GM21723 (cell line): ENCODE measurements around the gene RFX4.
"Not testable (repeated sequence)": the region's sequence is repeated elsewhere in the genome, so short reads cannot be mapped to it uniquely, and the experiment has no call there.

Experiments
- ATAC-seq: cut with Tn5 transposase; IDR thresholded peaks from one replicate; pipeline ENCODE4 v1.9.1; 2021; ENCODE audit warnings: mild to moderate bottlenecking, moderate library complexity; ENCODE audit not compliant: unreplicated experiment

RFX4 gene

GRCh38 chr12:106724116-106724515 lies 141.3 kb downstream of the RFX4 start:
- no peak for ATAC-seq

- ATAC-seq, result no peak
Observed at GRCh38 chr12:106724934-106725333, 142.1 kb downstream of the RFX4 start.

- ATAC-seq, result not testable (repeated sequence)
Observed at GRCh38 chr12:106726603-106727202, 143.9 kb downstream of the RFX4 start.

GRCh38 chr12:106729611-106730010 lies 146.8 kb downstream of the RFX4 start:
- ATAC-seq, result no peak

- ATAC-seq, result no peak
Observed at GRCh38 chr12:106732890-106733289, 150.1 kb downstream of the RFX4 start.

GRCh38 chr12:106733660-106734059 lies 150.9 kb downstream of the RFX4 start:
- no peak for ATAC-seq

- ATAC-seq, result no peak
Observed at GRCh38 chr12:106736051-106736957, 153.5 kb downstream of the RFX4 start.

- ATAC-seq, result no peak
Observed at GRCh38 chr12:106739318-106739717, 156.5 kb downstream of the RFX4 start.

GRCh38 chr12:106739815-106740530 lies 157.2 kb downstream of the RFX4 start:
- no peak for ATAC-seq

- no peak for ATAC-seq
Observed at GRCh38 chr12:106740818-106741217, 158.0 kb downstream of the RFX4 start.

GRCh38 chr12:106741247-106741646 lies 158.4 kb downstream of the RFX4 start:
- ATAC-seq, result no peak

GRCh38 chr12:106743270-106743988 lies 160.6 kb downstream of the RFX4 start:
- no peak for ATAC-seq

- ATAC-seq, result no peak
Observed at GRCh38 chr12:106744600-106744999, 161.8 kb downstream of the RFX4 start.

- ATAC-seq, result no peak
Observed at GRCh38 chr12:106745181-106745745, 162.5 kb downstream of the RFX4 start.

- no peak for ATAC-seq
Observed at GRCh38 chr12:106747973-106748436, 165.2 kb downstream of the RFX4 start.

- ATAC-seq, result no peak
Observed at GRCh38 chr12:106750524-106750923, 167.7 kb downstream of the RFX4 start.

- peak; percentile 100 for ATAC-seq
Observed at GRCh38 chr12:106753526-106753925, 170.7 kb downstream of the RFX4 start.

GRCh38 chr12:106754331-106754730 lies 171.5 kb downstream of the RFX4 start:
- no peak for ATAC-seq

GRCh38 chr12:106757623-106758348 lies 175.0 kb downstream of the RFX4 start:
- ATAC-seq, result no peak
